Kidney epithelial cell (primary cell): ENCODE measurements around the gene TECTB. TPM values are rescaled to one million over a fixed set of nuclear protein-coding genes. Genes with fewer than 3 reads are reported as not detected.

Experiments used
- DNase-seq: peaks from one replicate; pipeline ENCODE4 v3.0.0-alpha.2; 2010; ENCODE audit warnings: low read depth
- H3K27me3 ChIP-seq: 2 replicates; pipeline ENCODE4 v1.6.0; 2011; ENCODE audit warnings: low read length; ENCODE audit not compliant: control insufficient read depth, insufficient read depth
- H3K36me3 ChIP-seq: 2 replicates; pipeline ENCODE4 v1.5.1; 2011; ENCODE audit warnings: low read length; ENCODE audit not compliant: control insufficient read depth, insufficient read depth
- H3K4me3 ChIP-seq: 2 replicates; pipeline ENCODE4 v1.5.1; 2011; ENCODE audit warnings: low read depth, mild to moderate bottlenecking, control low read depth, low read length
- CTCF ChIP-seq: IDR thresholded peaks from 2 replicates; pipeline ENCODE4 v1.5.1; 2011; ENCODE audit warnings: mild to moderate bottlenecking, moderate library complexity, low read length, control low read depth, inconsistent platforms; ENCODE audit not compliant: insufficient read depth, poor library complexity, severe bottlenecking
- total RNA-seq: library from RNA; depleted of rRNA; stranded (reverse); fragments of >200 nt; gene quantifications from 2 replicates; pipeline ENCODE4 v1.2.3, GENCODE V29; 2015

Gene TECTB
- total RNA-seq, 1 donor from 2014 or later: not detected

- Histone ChIP-seq H3K4me3 (no peak overlapping the region), H3K36me3 (no peaks in the 10 kb centered on the region), H3K27me3 (no peaks in the 10 kb centered on the region)
- DNase-seq: no peak
- TF ChIP-seq CTCF: no peak
These were observed 8.4 kb upstream of the TECTB start for GRCh38 chr10:112274831-112275230.

GRCh38 chr10:112275512-112276245 is 7.5 kb upstream of the TECTB start:
- Histone ChIP-seq H3K4me3 (no peak overlapping the region), H3K36me3 (no peaks in the 10 kb centered on the region), H3K27me3 (no peaks in the 10 kb centered on the region)
- DNase-seq: no peak
- no peak for TF ChIP-seq CTCF

GRCh38 chr10:112278871-112279270 is 4.3 kb upstream of the TECTB start:
- no peak for DNase-seq
- H3K4me3 ChIP-seq: no peak overlapping the region
- no peaks in the 10 kb centered on the region for H3K36me3 ChIP-seq
- H3K27me3 ChIP-seq: no peaks in the 10 kb centered on the region
- no peak for TF ChIP-seq CTCF

GRCh38 chr10:112279433-112279832 is 3.8 kb upstream of the TECTB start:
- no peak overlapping the region for H3K4me3 ChIP-seq
- H3K36me3 ChIP-seq: no peaks in the 10 kb centered on the region
- no peak for TF ChIP-seq CTCF
- H3K27me3 ChIP-seq: no peaks in the 10 kb centered on the region
- no peak for DNase-seq

- no peak for TF ChIP-seq CTCF
- DNase-seq: no peak
These were observed 2.8 kb upstream of the TECTB start for GRCh38 chr10:112280205-112280921.

More at GRCh38 chr10:112280205-112280921, 2.8 kb upstream of the TECTB start:
- H3K27me3 ChIP-seq: no peaks in the 10 kb centered on the region
- no peak overlapping the region for H3K4me3 ChIP-seq
- no peaks in the 10 kb centered on the region for H3K36me3 ChIP-seq
